ENCODE results near the gene TBX21.
"Not testable (repeated sequence)": the region's sequence is repeated elsewhere in the genome, so short reads cannot be mapped to it uniquely, and the experiment has no call there.

TBX21 gene

DNA sequence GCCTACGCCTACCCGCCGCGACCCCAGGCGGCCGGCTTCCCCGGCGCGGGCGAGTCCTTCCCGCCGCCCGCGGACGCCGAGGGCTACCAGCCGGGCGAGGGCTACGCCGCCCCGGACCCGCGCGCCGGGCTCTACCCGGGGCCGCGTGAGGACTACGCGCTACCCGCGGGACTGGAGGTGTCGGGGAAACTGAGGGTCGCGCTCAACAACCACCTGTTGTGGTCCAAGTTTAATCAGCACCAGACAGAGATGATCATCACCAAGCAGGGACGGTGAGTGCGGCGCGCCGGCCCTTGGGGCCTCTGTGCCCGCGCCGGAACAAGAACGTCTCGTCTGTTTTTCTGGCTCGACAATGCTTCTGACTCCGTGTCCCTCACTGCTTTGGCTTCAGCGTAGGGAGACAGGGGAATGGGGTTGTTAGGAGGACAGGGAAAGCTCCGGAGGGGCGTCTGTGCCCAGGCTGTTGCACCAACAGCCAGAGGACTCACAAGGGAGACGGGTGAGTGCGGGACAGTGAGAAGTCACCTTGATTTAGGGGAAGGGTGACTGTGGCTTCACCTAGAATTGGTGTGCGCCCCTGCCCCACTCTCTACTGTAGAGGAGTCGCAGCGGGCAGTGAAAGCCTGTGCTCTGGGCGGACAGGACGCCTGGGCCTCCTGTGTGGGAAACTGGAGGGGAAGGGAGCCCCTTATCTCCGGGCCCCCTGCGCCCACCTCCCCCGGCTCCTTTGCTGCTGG is 806 bp downstream of the TBX21 start:
- DNase-seq = peak in 1 of 2 experiments; percentile 35

DNA sequence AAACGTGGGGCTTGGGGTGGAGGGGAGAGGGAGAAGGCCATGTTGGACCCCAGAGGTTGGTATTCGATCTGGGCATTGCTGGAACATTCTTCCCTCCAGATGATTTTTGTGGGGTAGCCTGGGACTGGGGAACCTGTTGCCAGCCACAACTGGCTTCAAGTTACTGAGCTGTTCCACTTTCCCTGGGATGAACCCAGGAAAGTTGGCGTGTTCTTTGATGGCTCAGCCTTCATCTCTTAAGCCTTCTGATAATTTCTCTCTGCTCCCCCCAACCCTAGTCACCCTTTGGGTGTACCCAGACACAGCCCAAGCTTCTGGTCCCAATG is 2.1 kb downstream of the TBX21 start:
- DNase-seq = no peak

DNA sequence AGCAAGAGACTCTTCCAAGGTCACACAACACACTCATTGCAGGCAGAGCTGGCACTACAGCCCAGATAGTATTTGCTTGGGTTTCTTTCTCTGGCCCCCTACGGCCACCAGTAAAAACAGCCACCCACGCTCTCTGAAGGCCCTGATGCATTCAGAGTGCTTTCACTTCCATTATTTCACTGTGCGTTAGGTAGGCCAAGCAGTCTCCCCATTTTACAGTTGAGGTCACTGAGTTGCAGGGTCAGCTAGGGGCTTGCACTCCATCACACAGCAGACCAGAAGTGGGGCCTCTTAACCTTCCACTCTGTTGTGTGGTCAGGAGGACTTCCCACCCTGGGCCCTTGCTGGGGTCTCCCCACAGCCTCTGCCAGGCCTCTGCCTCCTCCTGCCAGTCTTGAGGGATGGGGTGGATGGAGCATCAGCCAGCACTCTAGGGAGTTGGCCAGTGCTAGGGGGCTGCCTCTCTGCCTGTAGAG is 2.5 kb downstream of the TBX21 start:
- no peak for DNase-seq

DNA sequence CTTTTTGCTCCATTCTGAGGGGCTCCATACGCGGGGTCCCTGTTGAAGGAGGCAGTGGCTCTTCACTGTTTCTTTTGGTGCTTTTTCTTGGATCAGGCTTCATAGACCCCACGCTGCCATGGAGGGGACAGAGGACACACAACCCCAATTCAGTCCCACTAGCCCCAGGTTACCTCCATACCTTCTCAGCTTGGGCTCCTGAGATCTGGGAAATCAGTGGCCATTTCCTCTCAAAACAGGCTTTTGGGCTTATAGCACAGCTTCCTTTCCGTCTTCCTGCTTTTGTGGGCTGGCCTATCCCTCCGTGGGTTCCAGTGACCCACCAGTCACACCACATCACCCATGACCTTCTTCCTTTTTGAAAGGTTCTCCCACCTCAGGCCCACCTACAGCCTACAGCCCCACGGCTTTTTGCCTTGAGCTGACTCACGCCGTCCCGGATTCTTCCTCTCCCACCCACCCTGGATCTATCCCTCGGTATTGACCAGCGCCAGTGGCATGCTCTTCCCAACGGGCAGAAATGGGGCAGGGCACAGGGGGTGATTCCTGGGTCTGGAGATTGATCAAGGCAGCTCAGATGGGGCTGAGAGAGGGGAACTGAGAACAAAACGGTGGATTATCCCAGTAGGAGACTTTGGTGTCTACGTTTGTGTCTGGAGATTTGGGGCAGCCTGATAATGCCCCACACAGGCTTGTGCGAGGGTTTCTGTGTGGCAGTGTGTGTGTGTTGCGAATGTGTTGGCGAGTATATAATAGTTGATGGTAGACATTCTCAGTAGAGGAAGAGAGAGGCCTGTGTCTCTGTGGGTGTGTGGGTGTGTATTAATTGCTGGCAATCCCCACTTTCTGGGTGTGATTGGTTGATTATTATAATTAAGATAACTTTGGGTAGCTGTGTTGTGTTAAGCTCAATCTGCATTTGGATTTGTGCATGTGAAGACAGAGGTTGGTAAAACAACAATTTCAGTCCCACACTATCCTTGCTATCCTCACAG is 3.8 kb downstream of the TBX21 start:
- no peak for DNase-seq

DNA sequence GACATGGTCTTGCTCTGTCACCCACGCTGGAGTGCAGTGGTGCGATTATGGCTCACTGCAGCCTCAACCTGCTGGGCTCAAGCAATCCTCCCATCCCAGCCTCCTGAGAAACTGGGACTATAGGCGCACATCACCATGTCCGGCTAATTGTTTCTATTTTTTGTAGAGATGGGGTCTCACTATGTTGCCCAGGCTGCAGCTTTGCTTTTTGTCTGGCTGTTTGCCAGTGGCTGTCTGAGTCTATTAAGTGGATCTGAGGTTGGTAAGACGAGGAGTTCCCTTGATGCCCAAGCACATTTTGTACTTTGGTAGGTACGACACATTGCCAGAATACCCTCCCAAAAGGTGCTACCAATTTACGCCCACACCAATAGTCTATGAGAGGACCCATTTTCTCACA is 5.1 kb downstream of the TBX21 start:
- DNase-seq = no peak

DNA sequence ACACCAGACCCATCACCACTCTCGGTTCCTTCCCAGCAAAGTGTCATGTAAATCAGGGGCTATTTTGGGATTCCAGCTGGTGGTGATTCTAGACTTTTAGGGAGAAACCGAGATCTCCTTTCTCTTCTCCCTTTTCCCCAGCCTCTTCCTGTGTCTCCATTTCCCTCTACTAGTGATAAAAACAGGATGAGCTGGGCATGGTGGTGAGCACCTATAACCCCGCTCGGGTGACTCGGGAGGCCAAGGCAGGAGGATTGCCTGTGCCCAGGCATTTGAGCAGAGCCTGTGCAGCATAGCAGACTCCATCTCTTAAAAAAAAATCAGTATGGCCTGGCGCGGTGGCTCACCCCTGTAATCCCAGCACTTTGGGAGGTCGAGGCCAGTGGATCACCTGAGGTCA is 6.1 kb downstream of the TBX21 start:
- DNase-seq = no peak

DNA sequence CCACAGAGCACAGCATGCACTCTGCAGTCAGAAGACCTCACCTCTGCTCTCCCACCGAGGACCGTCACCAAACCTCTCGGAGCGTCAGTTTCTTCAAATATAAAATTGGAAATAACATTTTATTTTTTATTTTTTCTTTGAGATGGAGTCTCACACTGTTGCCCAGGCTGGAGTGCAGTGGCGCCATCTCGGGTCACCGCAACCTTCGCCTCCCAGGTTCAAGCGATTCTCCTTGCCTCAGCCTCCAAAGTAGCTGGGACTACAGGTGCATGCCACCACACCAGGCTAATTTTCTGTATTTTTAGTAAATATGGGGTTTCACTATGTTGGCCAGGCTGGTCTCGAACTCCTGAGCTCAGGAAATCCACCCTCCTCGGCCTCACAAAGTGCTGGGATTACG is 6.9 kb downstream of the TBX21 start:
- not testable (repeated sequence) for DNase-seq

DNA sequence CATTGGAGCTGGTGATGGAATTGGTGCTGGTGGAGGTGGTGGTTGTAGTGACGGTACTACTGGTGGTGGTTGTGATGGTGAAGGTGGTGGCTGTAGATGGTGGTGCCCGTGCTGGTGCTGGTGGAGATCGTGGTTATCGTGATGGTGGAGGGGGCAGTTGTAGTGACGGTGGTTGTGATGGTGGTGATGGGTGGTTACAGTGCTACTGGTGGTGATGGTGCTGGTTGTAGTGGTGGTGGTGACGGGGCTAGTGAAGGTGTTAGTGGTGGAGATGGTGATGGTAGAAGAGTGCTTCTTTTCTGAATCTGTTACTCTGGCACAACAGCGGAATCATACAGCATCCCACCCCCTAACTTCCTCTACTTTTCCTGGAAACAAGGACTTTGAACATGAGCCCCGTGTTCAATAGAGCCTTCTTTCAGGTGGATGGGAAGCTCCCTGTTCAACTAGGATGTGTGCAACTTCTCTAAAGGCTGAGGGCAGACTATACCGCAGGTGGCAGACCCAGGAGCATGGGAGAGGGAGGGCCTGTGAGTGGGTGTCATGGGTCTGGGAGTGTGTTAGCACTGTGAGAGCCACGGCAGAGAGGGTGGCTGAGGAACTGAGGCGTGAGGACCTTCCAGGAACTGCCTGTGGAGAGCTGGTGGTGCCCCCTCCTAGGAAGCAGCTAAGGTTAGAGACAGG is 8.2 kb downstream of the TBX21 start:
- DNase-seq = no peak

DNA sequence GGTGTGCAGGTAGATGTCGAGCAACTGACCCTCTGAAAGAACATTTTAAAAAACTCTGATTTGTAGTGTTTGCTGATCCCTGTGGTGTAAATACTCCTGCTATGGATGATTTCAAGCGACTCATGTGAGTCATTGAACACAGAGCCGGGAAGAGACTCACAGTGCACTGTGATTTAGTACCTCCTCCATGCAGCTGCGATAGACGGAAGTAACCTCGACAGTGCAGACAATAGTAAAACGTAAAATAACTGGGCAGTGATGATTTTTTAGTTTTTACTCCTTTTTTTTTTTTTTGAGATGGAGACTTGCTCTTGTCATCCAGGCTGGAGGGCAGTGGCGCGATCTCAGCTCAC is 8.7 kb downstream of the TBX21 start:
- DNase-seq = no peak

DNA sequence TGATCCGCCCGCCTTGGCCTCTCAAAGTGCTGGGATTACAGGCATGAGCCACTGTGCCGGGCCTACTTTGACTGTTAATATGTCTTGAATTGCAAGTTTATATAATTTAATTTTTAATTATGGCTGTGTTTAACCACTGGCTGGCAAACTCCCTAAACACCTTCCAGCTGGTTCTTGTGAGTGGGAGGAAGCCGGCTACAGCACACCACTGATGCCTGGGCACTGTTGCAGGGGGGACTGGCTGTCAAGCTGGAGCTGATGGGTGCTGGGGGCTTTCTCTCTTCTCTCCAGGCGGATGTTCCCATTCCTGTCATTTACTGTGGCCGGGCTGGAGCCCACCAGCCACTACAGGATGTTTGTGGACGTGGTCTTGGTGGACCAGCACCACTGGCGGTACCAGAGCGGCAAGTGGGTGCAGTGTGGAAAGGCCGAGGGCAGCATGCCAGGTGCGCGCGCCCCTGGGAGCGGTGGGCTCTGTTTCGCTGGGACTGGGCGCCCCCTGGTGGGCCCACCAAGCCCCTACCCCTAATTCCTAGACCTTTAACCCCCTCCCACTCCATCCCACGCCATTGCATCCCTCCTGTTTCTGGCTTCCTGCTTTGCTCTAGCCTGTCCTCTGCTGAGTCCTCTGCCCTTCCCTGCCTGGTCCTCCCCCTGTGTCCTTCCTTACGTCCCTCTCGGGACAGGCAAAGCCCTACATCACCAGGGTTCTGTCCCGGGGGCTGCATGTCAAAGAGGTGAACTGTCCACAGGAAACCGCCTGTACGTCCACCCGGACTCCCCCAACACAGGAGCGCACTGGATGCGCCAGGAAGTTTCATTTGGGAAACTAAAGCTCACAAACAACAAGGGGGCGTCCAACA is 9.5 kb downstream of the TBX21 start:
- DNase-seq = peak in 1 of 2 experiments; percentile 60

DNA sequence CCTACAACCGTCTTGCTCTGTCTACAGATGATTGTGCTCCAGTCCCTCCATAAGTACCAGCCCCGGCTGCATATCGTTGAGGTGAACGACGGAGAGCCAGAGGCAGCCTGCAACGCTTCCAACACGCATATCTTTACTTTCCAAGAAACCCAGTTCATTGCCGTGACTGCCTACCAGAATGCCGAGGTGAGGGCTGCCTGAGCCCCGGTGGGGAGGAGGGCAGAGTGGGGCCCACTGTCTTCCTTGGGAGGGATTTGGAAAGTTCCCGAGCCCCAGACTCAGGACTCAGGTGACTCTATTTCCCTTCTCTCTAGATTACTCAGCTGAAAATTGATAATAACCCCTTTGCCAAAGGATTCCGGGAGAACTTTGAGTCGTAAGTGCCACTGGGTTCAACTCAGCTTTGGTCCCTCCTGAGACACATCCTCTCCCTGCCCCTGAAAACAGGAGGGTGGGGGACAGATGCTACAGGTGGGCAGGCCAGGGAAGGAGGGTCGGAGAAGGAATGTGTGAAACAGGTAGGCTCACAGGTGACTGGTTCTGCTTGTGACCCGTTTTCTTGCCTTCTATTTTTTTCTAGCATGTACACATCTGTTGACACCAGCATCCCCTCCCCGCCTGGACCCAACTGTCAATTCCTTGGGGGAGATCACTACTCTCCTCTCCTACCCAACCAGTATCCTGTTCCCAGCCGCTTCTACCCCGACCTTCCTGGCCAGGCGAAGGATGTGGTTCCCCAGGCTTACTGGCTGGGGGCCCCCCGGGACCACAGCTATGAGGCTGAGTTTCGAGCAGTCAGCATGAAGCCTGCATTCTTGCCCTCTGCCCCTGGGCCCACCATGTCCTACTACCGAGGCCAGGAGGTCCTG is 11.4 kb downstream of the TBX21 start:
- DNase-seq = no peak

DNA sequence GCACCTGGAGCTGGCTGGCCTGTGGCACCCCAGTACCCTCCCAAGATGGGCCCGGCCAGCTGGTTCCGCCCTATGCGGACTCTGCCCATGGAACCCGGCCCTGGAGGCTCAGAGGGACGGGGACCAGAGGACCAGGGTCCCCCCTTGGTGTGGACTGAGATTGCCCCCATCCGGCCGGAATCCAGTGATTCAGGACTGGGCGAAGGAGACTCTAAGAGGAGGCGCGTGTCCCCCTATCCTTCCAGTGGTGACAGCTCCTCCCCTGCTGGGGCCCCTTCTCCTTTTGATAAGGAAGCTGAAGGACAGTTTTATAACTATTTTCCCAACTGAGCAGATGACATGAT is 12.0 kb downstream of the TBX21 start:
- DNase-seq = no peak

DNA sequence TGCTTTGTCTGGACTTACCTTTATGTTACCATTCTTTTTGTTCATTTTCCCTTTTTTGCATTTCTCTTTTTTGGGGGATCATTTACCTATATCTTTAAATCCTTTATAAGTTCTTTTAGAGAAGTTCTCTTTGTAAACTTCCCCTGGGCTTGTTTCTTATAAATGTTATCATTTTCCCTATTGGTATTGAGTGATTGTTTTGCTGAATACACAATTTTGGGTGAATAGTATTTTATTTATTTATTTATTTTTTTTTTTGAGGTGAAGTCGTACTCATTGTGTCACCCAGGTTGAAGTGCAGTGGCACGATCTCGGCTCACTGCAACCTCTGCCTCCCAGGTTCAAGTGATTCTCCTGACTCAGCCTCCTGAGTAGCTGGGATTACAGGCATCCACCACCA is 18.4 kb downstream of the TBX21 start:
- no peak for DNase-seq

DNA sequence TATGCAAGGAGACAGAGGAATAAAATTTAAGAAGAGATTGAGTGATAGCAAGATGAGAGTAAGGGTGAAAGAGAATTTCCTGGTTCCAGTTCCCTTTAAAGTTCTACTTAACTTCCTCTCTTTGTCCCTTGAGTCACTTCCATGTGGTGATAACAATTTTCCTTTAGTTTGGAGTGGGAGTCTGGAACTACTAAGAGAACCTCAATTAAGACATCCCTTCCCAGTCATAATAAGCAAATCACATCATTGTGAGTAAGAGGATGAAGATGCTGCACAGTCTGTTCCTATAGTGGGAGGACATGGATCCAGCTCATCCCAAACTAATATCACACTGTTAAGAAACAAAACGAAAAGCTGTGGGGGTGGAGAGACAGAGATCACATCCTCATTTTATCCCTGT is 24.4 kb downstream of the TBX21 start:
- DNase-seq = no peak

DNA sequence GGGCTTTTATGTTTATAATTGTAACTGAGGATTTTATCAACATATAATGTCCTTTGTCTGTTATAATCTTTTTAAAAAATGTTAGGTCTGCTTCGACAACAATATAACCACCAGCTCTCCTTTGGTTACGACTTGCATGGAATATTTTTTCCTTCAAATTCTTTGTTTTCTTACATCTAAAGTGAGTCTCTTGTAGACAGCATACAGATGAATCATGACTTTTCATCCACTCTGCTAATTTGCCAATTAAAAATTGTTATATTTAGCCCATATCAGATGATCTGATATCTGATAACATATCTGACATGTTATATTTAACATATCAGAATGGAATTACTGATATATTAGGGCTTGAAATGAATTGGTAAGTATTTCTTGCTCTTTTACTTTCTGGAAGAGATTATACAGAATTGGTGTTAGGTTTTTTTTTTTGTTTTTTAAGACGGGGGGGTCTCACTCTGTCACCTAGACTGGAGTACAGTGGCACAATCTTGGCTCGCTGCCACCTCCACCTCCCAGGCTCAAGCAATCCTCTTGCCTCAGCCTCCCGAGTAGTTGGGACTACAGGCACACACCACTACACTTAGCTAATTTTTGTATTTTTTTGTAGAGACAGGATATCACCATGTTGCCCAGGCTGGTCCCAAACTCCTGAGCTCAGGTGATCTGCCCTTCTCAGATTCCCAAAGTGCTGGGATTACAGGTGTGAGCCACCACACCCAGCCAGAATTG is 27.5 kb downstream of the TBX21 start:
- DNase-seq = no peak

DNA sequence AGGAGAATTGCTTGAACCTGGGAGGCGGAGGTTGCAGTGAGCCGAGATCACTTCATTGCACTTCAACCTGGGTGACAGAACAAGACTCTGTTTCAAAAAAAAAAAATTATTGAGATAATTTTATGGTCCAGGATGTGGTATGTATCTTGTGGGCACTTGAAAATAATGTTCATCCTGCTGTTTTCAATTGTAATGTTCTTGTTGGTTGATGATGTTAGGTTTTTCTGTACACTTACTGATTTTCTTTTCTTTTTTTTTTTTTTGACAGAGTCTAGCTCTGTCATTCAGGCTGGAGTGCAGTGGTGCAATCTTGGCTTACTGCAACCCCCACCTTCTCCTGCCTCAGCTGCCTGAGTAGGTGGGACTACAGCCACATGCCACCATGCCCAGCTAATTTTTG is 29.7 kb downstream of the TBX21 start:
- DNase-seq = no peak

DNA sequence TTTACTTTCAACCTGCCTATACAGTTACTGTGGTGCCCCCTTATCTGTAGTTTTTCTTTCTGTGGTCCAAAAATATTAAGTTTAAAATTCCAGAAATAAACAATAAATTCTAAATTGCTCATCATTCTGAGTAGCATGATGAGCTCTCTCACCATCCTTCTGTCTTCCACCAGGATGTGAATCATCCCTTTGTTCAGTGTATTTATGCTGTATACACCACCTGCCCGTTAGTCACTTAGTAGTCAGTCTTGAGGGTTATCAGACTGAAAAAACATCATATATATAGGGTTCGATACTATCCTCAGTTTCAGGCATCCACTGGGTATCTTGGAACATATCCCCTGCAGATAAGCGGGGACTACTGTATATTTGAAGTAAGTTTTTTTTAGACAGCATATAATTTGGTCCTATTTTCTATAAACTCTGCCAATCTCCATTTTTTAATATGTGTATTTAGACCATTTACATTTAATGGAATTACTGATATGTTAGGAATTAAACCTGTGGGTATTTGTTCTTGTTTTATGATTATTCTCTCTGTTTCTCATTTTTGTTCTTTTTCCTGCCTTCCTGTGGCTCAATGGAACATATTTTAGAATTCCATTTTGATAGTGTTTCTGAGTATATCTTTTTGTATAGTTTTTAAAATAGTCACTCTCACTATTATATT is 31.0 kb downstream of the TBX21 start:
- DNase-seq = no peak

DNA sequence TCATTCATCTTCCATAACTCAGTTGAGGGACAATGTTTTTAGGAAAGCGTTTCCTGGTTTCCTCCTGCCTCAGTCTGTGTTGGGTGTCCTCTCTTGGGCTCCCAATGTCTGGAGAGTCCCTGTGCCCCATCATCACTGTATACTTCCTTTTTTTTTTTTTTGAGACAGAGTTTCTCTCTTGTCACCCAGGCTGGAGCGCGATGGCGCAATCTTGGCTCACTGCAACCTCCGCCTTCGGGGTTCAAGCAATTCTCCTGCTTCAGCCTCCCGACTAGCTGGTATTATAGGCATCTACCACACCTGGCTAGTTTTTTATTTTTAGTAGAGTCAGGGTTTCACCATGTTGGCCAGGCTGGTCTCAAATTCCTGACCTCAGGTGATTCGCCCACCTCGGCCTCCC is 40.6 kb downstream of the TBX21 start:
- DNase-seq = not testable (repeated sequence)

DNA sequence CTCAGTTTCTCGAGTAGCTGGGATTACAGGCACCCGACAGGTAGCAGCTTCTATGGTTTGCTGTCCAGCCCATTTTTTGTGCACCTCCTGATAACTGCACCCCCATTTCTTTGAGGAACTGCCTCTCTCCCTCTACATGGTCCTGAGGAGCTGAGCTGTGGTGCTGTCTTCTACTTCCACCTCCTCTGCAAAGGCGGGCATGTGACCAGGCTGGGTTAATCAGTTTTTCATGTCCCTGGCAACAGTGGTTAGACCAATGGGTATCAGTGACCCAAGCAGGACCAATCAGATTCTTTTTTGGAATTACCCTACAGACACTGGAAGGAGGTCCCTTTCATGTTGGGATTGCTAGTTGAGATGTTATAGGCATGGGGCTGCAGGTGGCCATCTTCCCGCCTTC is 41.3 kb downstream of the TBX21 start:
- DNase-seq = no peak

DNA sequence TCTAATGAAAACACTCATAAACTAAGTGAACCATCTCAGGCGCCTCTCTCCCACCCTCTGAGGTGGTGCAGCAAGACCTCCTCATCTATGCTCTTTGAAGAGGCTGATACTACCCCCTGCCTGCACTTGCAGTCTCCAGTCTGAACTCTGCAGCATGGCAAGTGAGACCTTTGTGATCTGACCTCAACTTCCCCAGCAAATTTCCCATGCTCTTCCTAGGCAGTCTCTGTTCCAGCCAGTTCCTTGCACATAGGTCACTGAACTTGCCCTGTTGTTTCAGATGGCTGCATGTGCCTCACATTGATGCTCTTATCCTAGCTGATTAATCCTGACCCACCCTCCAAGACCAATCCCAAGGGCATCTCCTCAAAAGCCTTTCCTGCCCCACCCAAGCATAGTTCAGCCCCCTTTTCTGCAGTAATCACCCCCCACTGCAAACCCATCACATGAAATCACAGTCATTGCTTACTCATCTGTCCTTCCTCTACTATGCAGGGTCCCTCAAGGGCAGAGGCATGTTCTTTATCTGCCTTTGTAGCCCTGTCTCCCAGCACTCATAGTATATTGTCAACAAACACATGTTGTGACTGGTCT is 42.0 kb downstream of the TBX21 start:
- no peak for DNase-seq
